BE2C (cell line): ENCODE measurements around the gene PRR5.

Experiments
- DNase-seq: peaks from one replicate; pipeline ENCODE4 v3.0.0-alpha.2; 2020
- H3K27me3 ChIP-seq: fragments of 250-450 bp; sonication (Bioruptor Pico); 2 replicates; pipeline ENCODE4 v1.5.1; 2020; ENCODE audit warnings: mild to moderate bottlenecking
- H3K36me3 ChIP-seq: fragments of 250-450 bp; sonication (Bioruptor Pico); 2 replicates; pipeline ENCODE4 v1.5.1; 2020; ENCODE audit warnings: mild to moderate bottlenecking
- H3K4me1 ChIP-seq: fragments of 250-450 bp; sonication (Bioruptor Pico); 2 replicates; pipeline ENCODE4 v1.5.1; 2020
- H3K4me3 ChIP-seq: 2 replicates; pipeline ENCODE4 v1.5.1; 2011; ENCODE audit warnings: low read depth, low read length
- H3K9me3 ChIP-seq: fragments of 250-450 bp; sonication (Bioruptor Pico); 2 replicates; pipeline ENCODE4 v1.5.1; 2020
- TF ChIP-seq, protein P1 (sequence below): IDR thresholded peaks from 2 replicates; pipeline ENCODE4 v1.5.1; 2012; ENCODE audit warnings: mild to moderate bottlenecking, low read depth, low read length

The PRR5 gene

DNA sequence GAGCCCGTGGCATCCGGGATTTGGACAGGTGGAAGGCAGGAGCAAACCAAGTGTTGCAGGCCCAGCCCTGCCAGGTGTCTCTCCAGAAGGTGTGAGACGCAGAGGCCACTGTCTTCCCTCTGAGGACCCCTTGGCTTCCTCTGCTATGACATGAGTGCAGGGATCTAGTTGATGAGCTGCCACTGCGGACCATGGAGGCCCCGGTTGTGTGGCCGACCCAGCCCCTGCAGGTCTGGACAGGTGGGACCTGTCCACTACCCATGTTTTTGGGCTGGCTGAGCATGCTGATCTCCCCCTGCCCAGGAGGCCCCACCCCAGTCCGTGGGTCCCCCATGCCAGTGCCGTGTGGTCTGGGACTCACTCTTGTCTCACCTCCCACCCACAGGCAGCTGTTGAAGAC, 22.9 kb downstream of the PRR5 start:
- H3K36me3 ChIP-seq = no peaks in the 10 kb centered on the region
- H3K27me3 ChIP-seq = no peaks in the 10 kb centered on the region
- TF ChIP-seq, protein P1, sequence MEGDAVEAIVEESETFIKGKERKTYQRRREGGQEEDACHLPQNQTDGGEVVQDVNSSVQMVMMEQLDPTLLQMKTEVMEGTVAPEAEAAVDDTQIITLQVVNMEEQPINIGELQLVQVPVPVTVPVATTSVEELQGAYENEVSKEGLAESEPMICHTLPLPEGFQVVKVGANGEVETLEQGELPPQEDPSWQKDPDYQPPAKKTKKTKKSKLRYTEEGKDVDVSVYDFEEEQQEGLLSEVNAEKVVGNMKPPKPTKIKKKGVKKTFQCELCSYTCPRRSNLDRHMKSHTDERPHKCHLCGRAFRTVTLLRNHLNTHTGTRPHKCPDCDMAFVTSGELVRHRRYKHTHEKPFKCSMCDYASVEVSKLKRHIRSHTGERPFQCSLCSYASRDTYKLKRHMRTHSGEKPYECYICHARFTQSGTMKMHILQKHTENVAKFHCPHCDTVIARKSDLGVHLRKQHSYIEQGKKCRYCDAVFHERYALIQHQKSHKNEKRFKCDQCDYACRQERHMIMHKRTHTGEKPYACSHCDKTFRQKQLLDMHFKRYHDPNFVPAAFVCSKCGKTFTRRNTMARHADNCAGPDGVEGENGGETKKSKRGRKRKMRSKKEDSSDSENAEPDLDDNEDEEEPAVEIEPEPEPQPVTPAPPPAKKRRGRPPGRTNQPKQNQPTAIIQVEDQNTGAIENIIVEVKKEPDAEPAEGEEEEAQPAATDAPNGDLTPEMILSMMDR = no peak
- H3K4me1 ChIP-seq = peaks cover 10% of the 10 kb centered on the region
- DNase-seq = no peak
- no peaks in the 10 kb centered on the region for H3K9me3 ChIP-seq
- no peak overlapping the region for H3K4me3 ChIP-seq

DNA sequence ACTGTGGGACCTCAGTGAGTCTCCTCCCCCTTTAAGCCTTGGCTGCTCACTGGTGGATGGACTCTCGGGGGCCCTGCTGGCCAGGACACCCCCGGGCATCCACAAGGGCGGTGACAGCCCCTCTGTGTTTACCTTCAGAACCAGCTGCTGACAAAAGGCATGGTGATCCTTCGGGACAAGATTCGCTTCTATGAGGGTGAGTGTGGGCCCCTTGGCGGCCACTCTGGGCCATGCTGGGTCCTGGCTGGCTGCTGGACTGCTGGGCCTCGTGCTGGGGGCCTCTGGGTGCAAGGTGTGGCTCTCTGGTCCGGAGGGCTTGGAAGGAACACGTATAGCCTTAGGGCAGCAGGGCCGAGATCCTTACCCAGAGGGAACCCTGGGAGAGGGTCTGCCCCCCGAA, 24.4 kb downstream of the PRR5 start:
- no peak for DNase-seq
- Histone ChIP-seq H3K9me3 (no peaks in the 10 kb centered on the region), H3K27me3 (no peaks in the 10 kb centered on the region), H3K36me3 (no peaks in the 10 kb centered on the region), H3K4me1 (peaks cover 13% of the 10 kb centered on the region), H3K4me3 (no peak overlapping the region)
- TF ChIP-seq, protein P1 = no peak

DNA sequence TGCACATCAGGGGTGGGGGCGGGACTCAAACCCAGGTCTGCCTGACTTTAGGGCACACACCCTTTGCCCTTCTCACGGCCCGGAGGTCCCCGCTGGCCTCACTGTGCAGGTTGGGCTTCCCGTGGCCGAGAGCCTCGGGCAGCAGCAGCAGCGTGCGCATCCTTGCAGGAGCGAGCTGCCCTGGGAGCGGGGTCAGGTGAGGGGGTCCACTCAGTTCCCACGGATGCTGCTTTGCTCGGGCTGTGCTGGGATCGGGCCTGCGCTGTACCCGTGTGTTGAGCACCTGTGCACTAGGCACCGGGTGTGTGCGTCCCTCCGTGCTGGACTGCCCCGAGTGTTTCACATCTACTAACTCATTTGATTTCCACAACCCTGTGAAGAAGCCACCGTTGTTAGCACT, 25.1 kb downstream of the PRR5 start:
- no peak for DNase-seq
- no peaks in the 10 kb centered on the region for H3K9me3 ChIP-seq
- TF ChIP-seq, protein P1 = no peak
- H3K4me1 ChIP-seq = peaks cover 13% of the 10 kb centered on the region
- H3K36me3 ChIP-seq = no peaks in the 10 kb centered on the region
- no peaks in the 10 kb centered on the region for H3K27me3 ChIP-seq
- no peak overlapping the region for H3K4me3 ChIP-seq

DNA sequence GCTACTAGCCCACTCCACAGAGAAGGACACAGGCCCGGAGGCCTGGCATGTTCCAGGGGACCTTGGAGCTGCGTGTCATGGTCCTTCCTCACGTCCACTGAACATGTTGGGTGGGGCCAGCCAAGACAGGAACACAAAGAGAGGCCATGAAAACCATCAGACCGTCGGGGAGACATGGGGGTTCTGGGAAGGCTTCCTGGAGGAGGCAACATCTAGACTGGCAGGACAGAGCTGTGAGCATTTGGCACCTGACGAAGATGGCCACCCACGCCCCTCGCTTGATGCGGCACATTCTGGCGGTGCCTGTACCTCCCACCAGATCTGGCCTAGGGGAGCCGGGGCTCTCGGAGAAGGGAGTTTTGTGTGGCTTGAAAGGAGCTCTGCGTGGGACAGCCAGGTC, 25.7 kb downstream of the PRR5 start:
- Histone ChIP-seq H3K4me3 (no peak overlapping the region), H3K9me3 (no peaks in the 10 kb centered on the region), H3K27me3 (no peaks in the 10 kb centered on the region)

DNA sequence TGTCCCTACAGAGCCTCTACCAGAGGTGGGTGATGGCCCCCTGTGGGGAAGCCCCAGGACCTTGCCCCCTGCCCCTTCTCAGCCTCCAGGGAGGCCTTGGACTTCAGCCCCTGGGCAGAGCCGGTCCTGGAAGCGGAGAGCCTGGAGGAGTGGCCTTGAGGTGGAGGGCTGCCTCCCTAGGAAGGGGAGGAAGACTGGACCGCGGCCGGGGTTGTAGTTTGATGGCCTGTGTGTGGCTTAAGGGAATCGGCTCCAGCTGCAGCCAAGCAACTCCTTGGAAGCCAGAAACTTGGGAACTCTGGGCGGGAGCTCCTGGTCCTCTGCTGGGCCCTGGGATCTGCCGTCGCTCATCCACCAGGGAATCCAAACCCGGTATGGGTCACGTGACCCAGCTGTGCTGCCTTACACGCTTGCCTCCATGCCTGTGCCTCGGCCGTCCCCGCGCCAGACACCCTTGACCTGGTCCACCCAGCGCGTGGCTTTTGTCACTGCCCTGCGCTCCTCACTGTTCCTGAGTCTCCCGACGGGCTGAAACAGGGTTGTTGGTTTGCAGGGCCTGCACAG, 26.8 kb downstream of the PRR5 start:
- no peaks in the 10 kb centered on the region for H3K9me3 ChIP-seq
- H3K4me1 ChIP-seq = peaks cover 13% of the 10 kb centered on the region
- no peak overlapping the region for H3K4me3 ChIP-seq
- no peaks in the 10 kb centered on the region for H3K36me3 ChIP-seq
- no peak for DNase-seq
- H3K27me3 ChIP-seq = no peaks in the 10 kb centered on the region
- TF ChIP-seq, protein P1 = no peak

More for the DNA sequence above, 25.7 kb downstream of the PRR5 start:
- H3K4me1 ChIP-seq = peaks cover 13% of the 10 kb centered on the region
- DNase-seq = no peak
- TF ChIP-seq, protein P1 = no peak
- H3K36me3 ChIP-seq = no peaks in the 10 kb centered on the region

DNA sequence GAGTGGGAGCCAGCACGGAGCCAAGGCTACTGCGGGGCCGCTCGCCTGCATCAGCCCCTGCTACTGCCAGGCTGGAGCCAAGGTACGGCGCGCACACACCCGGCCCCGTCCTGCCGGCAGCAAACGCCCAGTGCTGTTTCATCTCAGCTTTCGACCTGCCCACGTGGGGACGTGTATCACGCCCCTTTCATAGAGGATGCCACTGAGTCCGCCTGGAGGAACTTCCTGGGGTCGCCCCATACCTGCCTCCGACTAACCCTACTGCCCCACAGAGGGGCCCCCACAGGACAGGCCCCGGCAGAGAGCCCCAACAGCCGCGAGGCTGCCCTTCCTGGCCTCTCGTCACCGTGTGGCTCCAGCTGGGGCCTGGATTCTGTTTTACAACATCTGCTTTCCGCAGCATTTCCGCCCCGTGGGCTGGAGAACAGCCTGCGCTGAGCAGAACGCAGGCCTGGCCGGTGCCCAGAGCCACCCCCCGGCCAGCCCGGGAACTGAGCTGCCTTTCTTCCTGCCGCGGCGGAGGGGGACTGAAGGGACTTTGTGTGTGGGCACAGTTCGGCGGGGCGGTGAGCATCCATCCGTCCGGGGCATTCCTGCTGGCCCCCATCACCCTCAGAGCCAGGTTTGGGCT, 27.5 kb downstream of the PRR5 start:
- no peaks in the 10 kb centered on the region for H3K36me3 ChIP-seq
- TF ChIP-seq, protein P1 = peak; percentile 55
- H3K27me3 ChIP-seq = no peaks in the 10 kb centered on the region
- H3K9me3 ChIP-seq = no peaks in the 10 kb centered on the region
- H3K4me1 ChIP-seq = peaks cover 13% of the 10 kb centered on the region
- H3K4me3 ChIP-seq = peak overlapping the region; percentile 27
- peak; percentile 88 for DNase-seq
